ENCODE data around the gene DDHD1.
A peak's percentile ranks its signal among the peaks of the same experiment; 100 is the strongest.
"Not testable (repeated sequence)": the region's sequence is repeated elsewhere in the genome, so short reads cannot be mapped to it uniquely, and the experiment has no call there.

DDHD1 gene

GRCh38 chr14:53152887-53153701, at the start of gene DDHD1:
DDHD1 (minus strand) TSS chr14:53153323; CDS start chr14:53153098, 225 bp downstream.
- peak; percentile 47 for DNase-seq

DNA sequence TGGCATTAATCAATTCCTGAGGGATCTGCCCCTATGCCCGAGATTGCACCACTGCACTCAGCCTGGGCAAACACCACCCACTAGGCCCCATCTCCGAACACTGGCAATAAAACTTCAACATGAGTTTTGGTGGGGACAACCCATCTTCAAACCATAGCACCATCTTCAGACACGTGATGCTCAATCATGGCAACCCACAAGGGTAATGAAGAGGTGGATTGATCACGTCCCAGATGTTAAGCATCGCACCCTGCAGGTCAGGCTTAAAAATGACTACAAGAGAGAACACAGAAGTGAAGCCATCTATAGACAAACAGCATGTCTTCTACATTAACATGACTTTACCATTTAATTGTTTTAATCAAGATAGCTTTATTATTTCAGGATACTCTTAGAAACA, 42.8 kb upstream of the DDHD1 start:
- DNase-seq: no peak

DNA sequence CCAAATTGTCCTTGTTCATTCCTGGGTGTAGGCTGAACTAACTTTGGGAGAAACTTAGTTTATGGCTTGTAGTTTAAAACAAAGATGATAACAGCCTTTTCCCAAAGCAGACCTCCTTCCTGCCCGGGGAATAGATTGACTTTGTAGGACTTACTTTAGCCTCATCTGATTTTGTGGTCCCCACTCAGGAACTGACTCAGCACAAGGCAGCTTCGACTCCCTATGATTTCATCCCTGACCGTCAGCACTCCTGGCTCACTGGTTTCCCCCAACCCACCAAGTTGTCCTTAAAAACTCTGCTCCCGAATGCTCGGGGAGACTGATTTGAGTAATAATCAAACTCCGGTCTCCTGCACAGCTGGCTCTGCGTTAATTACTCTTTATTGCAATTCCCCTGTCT, 40.1 kb upstream of the DDHD1 start:
- no peak for DNase-seq

GRCh38 chr14:53192052-53192760, 39.1 kb upstream of the DDHD1 start:
- DNase-seq: no peak

DNA sequence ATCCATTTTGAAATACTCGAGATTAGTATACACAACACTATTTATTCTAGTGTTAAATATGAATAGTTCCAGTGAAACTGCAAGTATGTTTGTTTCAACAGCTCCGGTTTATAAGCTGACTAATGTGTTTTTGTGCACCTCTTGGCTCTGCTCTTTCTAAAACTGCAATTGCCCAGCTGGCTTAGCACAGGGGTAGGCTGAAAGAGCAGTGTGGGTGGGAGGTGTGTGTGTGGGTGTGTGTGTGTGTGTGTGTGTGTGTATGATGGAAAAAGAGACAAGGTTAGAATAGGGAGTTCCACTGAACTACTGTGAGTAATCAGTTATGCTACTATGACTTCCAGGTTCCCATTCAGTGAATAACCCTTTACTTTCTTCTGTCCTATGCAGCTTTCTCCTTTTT, 37.8 kb upstream of the DDHD1 start:
- DNase-seq: no peak

DNA sequence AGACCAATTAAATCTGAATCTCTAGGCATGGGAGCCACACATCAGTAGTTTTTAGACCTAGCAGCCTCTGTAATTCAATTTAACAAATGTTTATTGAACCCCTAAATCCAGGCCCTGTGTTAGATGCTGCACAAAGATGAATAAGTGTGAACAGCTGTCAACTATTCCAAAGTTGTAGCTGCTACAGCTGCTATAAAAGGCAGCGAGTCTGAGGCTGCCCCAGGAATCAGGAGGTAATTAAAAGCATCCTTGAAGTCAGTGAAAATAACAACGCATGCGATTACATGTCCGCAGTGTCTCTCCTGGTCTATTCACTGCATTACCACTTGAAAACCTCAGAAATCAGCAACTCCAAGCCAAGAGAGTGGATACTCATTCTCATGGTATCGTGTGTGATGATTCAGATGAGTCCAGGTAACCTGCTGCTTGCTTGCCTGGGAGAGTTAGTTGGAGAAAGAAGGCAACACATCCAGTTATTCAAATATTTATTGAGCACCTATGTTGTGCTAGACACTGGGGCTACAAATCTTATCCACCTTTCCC, 34.9 kb upstream of the DDHD1 start:
- DNase-seq: no peak

- no peak for DNase-seq
Measured at GRCh38 chr14:53186532-53186931, 33.4 kb upstream of the DDHD1 start.

DNA sequence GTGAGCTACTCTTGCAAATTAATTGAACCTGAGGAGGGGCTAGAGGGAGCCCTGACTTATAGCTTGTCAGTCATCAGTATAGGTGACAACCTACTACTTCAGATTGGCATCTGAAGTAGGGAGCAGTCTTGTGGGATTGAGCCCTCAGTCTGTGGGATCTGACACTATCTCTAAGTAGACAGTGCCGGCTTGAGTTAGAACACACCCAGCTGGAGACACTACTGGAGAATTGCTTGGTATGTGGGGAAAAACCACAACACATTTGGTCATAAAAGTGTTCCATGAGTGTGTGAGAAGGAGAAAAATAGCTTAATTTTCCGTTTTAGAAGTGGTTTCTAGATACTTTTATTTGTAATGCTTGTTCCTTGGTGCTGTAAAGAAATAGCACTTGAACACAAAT, 30.5 kb upstream of the DDHD1 start:
- no peak for DNase-seq

- no peak for DNase-seq
Measured at GRCh38 chr14:53183056-53183455, 29.9 kb upstream of the DDHD1 start.

DNA sequence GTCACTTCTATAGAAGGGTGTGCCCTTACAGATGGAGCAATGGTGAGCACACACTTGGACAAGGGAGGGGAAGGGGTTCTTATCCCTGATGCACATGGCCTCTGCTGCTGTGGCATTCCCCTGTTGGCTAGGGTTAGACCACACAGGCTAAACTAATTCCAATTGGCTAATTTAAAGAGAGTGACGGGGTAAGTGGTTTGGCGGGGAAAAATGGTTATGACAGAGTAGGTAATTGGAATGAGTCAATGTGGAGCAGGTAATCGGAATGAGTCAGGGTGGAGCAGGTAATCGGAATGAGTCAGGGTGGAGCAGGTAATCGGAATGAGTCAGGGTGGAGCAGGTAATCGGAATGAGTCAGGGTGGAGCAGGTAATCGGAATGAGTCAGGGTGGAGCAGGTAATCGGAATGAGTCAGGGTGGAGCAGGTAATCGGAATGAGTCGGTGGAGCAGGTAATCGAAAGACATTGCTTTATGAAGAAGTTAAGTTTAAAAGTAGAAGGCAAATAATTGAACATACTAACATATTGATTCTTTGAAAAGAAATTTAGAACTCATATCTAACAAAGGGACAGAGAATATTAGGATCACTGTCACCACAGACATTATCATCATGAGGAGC, 28.4 kb upstream of the DDHD1 start:
- not testable (repeated sequence) for DNase-seq

DNA sequence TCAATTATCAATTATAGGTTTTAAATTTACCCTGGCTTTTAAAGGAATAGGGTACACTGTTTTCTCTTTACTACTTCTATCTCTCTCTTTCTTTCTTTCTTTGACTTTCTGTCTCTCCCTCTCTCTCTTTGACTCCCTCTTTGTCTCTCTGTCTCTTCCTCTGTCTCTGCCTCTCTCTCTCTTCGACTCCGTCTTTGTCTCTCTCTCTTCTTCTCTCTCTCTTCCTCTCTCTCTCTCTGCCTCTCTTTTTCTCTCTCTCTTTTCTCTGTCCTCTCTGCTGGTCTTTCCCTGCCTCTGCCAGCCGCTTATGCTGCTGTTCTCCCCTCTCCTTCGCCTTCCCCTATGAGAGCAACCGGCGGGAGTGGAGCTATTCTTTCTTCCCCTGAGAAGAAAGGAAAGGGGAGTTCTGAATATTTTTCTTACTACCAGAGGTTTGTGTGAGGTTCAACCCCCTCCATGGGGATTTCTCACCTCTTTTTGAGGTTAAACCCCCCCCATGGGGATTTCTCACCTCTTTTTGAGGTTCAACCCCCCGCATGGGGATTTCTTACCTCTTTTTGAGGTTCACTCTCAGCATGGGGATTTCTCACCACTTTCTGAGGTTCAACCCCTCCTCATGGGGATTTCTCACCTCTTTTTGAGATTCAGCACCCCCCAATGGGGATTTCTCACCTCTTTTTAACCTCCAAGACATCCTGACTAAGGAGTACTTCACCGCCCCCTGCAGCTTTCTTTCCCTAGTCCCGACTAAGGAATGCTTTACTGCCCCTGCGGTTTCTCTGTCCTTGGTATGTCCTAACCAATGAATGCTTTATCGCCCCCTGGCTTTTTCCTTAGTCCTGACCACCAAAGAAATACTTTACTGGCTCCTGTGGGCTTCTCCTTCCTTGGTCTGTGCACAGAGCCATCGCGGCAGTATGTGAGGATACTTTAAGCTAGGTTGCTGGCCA, 27.4 kb upstream of the DDHD1 start:
- DNase-seq: no peak

GRCh38 chr14:53179486-53180005, 26.4 kb upstream of the DDHD1 start:
- not testable (repeated sequence) for DNase-seq

DNA sequence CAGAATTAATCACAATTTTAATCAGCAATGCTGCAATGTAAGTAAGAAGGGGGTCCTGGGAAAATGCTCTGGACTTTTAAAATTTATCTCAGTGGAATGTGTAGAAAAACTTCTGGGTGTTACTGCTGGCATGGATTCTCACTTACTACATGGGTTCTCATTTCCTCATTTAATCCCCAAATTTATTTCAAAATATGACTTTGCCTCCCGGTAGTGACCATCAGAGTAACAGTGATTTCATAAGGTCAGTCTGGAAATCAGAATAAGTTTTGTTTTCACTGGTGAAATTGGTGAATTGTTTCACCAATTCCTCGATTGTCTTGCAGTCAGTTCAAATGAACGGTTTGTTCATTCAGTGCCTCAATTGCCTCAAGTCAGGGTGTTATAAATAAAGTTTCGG, 22.3 kb upstream of the DDHD1 start:
- no peak for DNase-seq

DNA sequence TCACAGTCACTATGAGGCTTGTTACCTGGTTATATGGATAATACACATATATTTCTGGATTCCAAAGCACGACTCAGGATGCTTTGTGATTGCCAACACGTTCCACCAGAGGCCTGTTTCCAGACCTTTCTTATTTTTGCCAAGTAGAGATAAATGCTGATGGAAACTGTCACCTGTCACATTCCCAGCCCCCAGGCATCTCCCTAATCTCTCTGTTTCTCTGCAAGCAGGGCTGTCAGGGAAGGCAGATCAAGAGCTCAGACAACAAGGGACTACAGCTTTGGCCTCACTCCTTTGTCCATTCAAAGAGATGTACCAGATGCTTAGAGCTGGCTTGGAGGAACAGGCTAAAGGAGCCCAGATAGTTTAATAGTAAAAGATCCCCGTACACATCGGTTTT, 21.8 kb upstream of the DDHD1 start:
- no peak for DNase-seq

- DNase-seq: no peak
Measured at GRCh38 chr14:53168786-53169185, 15.7 kb upstream of the DDHD1 start.

GRCh38 chr14:53167602-53168328, 14.6 kb upstream of the DDHD1 start:
- no peak for DNase-seq

- DNase-seq: no peak
Measured at GRCh38 chr14:53161758-53162435, 8.8 kb upstream of the DDHD1 start.

GRCh38 chr14:53156238-53156637, 3.1 kb upstream of the DDHD1 start:
- no peak for DNase-seq

DNA sequence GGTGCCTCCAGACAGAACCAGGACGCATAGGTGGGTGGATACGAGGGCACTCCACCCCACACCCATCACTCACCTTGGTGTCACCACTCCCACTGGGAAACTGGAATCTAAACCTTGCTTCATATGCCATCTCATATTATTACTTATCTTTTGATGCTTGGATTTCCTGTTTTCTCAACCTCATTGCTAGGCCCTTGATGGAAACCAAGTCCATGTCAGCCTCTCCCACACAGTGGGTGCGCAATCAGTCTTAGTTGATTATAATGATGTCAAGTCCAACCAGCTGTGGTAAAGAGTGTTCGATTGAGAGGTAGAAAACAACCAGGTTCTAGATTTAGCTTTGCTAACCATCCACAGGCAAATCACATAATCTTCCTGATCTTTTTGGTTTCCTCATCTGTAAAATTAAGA, 584 bp upstream of the DDHD1 start:
- no peak for DNase-seq

DNA sequence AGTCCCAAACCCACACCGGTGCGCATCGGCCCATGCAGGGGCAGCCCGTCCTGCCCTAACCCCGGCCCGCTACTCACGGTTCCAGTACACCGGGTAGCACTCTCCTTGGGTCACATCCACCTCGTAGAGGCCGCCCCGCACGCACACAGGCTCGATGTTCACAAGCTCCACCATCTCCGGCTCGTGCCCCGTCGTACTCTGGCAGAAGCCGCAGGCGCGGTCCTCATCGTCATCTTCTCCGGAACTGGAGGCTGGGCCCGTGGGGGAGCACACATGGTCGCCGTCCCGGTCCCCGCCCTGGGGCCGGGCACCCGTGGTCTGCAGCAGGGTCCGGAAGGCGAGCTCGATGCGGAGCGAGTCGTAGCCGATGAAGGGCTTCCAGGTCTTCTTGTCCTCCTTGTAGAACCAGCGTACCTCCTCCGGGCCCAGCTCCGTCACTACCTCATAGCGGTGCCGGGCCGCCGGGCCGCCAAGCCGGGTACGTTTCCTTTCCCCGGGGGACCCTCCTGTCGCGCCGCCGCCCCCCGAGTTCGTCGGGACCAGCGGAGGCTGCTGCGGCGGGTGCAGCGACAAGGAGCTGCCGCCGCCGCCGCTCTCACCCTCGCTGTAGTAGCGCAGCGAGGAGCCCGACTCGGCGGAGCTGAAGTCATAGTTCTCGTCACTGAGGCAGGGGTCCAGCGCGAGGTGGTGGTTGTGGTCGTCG, 788 bp downstream of the DDHD1 start:
- DNase-seq: no peak
